GM12878 (cell line): ENCODE measurements around the gene NUDT1. TPM values are rescaled to one million over a fixed set of nuclear protein-coding genes. Genes with fewer than 3 reads are reported as not detected.

ENCODE experiments used
- ATAC-seq: fragments of 200-7000 bp; cut with Tn5 transposase; 3 replicates; pipeline ENCODE4 v1.9.1; 2020; ENCODE audit warnings: mild to moderate bottlenecking, moderate library complexity
- BruUV-seq: library from RNA; stranded (reverse); fragments of 400-500 nt; replicated peaks from 2 replicates; lab custom pipeline; 2021; lab: Mats Ljungman, UMichigan
- CTCF ChIA-PET: fragments of 300-600 bp; sonication (Branson Sonifier 250); formaldehyde crosslinking; extraction: SDS; loops from one replicate; lab custom pipeline; 2021; ENCODE audit warnings: inconsistent platforms; lab: Yijun Ruan, JAX
- POLR2A ChIA-PET: fragments of 350-600 bp; formaldehyde crosslinking; extraction: SDS; loops from one replicate; lab custom pipeline; 2021; ENCODE audit warnings: inconsistent platforms; lab: Charles Lee
- RAD21 ChIA-PET: fragments of 300-600 bp; sonication (Branson Sonifier 250); formaldehyde crosslinking; loops from one replicate; lab custom pipeline; 2023; ENCODE audit warnings: antibody characterized with exemption; ENCODE audit not compliant: unreplicated experiment; lab: Charles Lee
- SMC1A ChIA-PET: fragments of 300-600 bp; sonication (Branson Sonifier 250); formaldehyde crosslinking; loops from one replicate; lab custom pipeline; 2023; ENCODE audit not compliant: unreplicated experiment, uncharacterized antibody; lab: Charles Lee
- DNase-seq: peaks from one replicate; pipeline ENCODE4 v3.0.0-alpha.2; 2011; ENCODE audit warnings: low read depth, low spot score
- FAIRE-seq: peaks from 3 replicates; lab custom pipeline; 2011; peaks lifted over from hg19 to GRCh38; lab: Jason Lieb, UNC
- H2AFZ ChIP-seq: 2 replicates; pipeline ENCODE4 v1.6.0; 2011; ENCODE audit warnings: low read depth, low read length, control low read depth; ENCODE audit not compliant: control insufficient read depth
- H3K27ac ChIP-seq: 2 replicates; pipeline ENCODE4 v1.5.1; 2011; ENCODE audit warnings: control low read depth; ENCODE audit not compliant: control insufficient read depth, insufficient read depth
- H3K27me3 ChIP-seq, 2 experiments: replicated peaks in 1 of 2; 2 replicates each; pipeline versions ENCODE4 v1.6.0 to v1.6.1; 2011; ENCODE audit warnings: low read length in 1 of 2; ENCODE audit not compliant: control insufficient read depth in 2 of 2, insufficient read depth in 2 of 2
- H3K36me3 ChIP-seq, 2 experiments: 2 replicates each; pipeline ENCODE4 v1.5.1; 2011; ENCODE audit warnings: low read length in 1 of 2; ENCODE audit not compliant: control insufficient read depth in 2 of 2, insufficient read depth in 2 of 2
- H3K4me1 ChIP-seq: 2 replicates; pipeline ENCODE4 v1.6.1; 2011; ENCODE audit warnings: mild to moderate bottlenecking, low read length, moderate library complexity, mixed read lengths; ENCODE audit not compliant: control insufficient read depth, insufficient read depth
- H3K4me2 ChIP-seq: 2 replicates; pipeline ENCODE4 v1.6.0; 2011; ENCODE audit warnings: control low read depth; ENCODE audit not compliant: control insufficient read depth, insufficient read depth
- H3K4me3 ChIP-seq: fragments of 200-600 bp; sonication (generic); 2 replicates; pipeline ENCODE4 v1.5.1; 2016
- H3K79me2 ChIP-seq: 2 replicates; pipeline ENCODE4 v1.6.0; 2011; ENCODE audit warnings: low read length; ENCODE audit not compliant: control insufficient read depth, insufficient read depth
- H3K9ac ChIP-seq: 2 replicates; pipeline ENCODE4 v1.8.0; 2011; ENCODE audit warnings: low read length, control low read depth, mixed read lengths; ENCODE audit not compliant: control insufficient read depth, insufficient read depth
- H3K9me3 ChIP-seq: replicated peaks from 3 replicates; pipeline ENCODE4 v1.5.1; 2011; ENCODE audit warnings: mild to moderate bottlenecking, low read length; ENCODE audit not compliant: control insufficient read depth, insufficient read depth
- H4K20me1 ChIP-seq: 2 replicates; pipeline ENCODE4 v1.6.0; 2011; ENCODE audit not compliant: control insufficient read depth, insufficient read depth
- ASH2L ChIP-seq: fragments of 300-600, 200-600 bp; sonication (generic); IDR thresholded peaks from 2 replicates; pipeline ENCODE4 v1.6.1; 2017; ENCODE audit warnings: low read depth, mild to moderate bottlenecking, borderline replicate concordance
- CREB1 ChIP-seq: IDR thresholded peaks from 2 replicates; pipeline ENCODE4 v1.6.1; 2012; ENCODE audit warnings: low read depth, mild to moderate bottlenecking, inconsistent platforms
- EZH2 ChIP-seq: IDR thresholded peaks from 2 replicates; pipeline ENCODE4 v1.6.1; 2012; ENCODE audit warnings: low read depth, mild to moderate bottlenecking, control low read depth, inconsistent platforms, low read length, borderline replicate concordance; ENCODE audit not compliant: control insufficient read depth
- MYC ChIP-seq: IDR thresholded peaks from 2 replicates; pipeline ENCODE4 v1.6.1; 2011; ENCODE audit warnings: mild to moderate bottlenecking, low read length, moderate library complexity, inconsistent platforms; ENCODE audit not compliant: insufficient read depth, insufficient replicate concordance, insufficient read length, severe bottlenecking
- NRF1 ChIP-seq: conservative IDR thresholded peaks from 2 replicates; pipeline ENCODE4 v1.6.1; 2011; ENCODE audit warnings: mild to moderate bottlenecking, low read depth, low read length, improper control_type of control experiment
- PBX3 ChIP-seq: IDR thresholded peaks from 2 replicates; pipeline ENCODE4 v1.6.1; 2011; ENCODE audit warnings: mild to moderate bottlenecking, low read depth, low read length, moderate library complexity; ENCODE audit not compliant: insufficient replicate concordance
- RAD51 ChIP-seq: fragments of 450-650 bp; IDR thresholded peaks from 2 replicates; pipeline ENCODE4 v1.6.1; 2016; ENCODE audit warnings: moderate library complexity, mild to moderate bottlenecking, inconsistent platforms
- SPI1 ChIP-seq: IDR thresholded peaks from 2 replicates; pipeline ENCODE4 v1.6.1; 2011; ENCODE audit warnings: low read depth, mild to moderate bottlenecking, low read length, moderate library complexity, borderline replicate concordance; ENCODE audit not compliant: insufficient read depth
- STAT1 ChIP-seq: fragments of 450-650 bp; conservative IDR thresholded peaks from 2 replicates; pipeline ENCODE4 v1.6.1; 2014; ENCODE audit warnings: antibody characterized with exemption, mild to moderate bottlenecking
- SUZ12 ChIP-seq: fragments of 200-600 bp; sonication (generic); IDR thresholded peaks from one replicate; pipeline ENCODE4 v1.6.1; 2018; ENCODE audit warnings: antibody characterized with exemption, mild to moderate bottlenecking; ENCODE audit not compliant: unreplicated experiment
- TARDBP ChIP-seq: IDR thresholded peaks from 2 replicates; pipeline ENCODE4 v1.6.1; 2016; ENCODE audit warnings: borderline replicate concordance
- ZBED1 ChIP-seq: IDR thresholded peaks from 2 replicates; pipeline ENCODE4 v1.6.1; 2016; ENCODE audit warnings: borderline replicate concordance
- ZNF217 ChIP-seq: fragments of 450-650 bp; IDR thresholded peaks from 2 replicates; pipeline ENCODE4 v1.6.1; 2017; ENCODE audit warnings: antibody characterized with exemption, mild to moderate bottlenecking
- WGBS: methylation state at CpG from one replicate; pipeline ENCODE4 v1.1.6; 2016; ENCODE audit warnings: low lambda C conversion rate; ENCODE audit not compliant: insufficient replicate concordance, insufficient coverage; ENCODE audit errors: missing lambda C conversion rate; 5-methylcytosine and 5-hydroxymethylcytosine counted together
- in situ Hi-C: fragments of 300-500 bp; cut with MboI; formaldehyde crosslinking; loops from 9 replicates; pipeline ENCODE4 v1.14.3; 2018; ENCODE audit warnings: mixed read lengths
- intact Hi-C: fragments of 100-400 bp; cut with micrococcal nuclease; formaldehyde crosslinking; loops from one replicate; pipeline ENCODE4 v1.14.2; 2022; ENCODE audit not compliant: unreplicated experiment
- polyA plus RNA-seq, 11 experiments: library from polyadenylated mRNA; depleted of rRNA in 4 of 11; unstranded in 6 of 11; stranded (reverse) in 5 of 11; fragments of >200 nt; fragmentation: Nextera tagmentation in 4 of 11; fragmentation: Illumina TruSeq in 1 of 11; extraction: Ambion mirVana in 4 of 11; extraction: Trizol in 1 of 11; gene quantifications; 1 replicate in 1 of 11; 2 replicates in 10 of 11; pipeline versions ENCODE4 v1.2.1 to v1.2.3, GENCODE V29; 2011 to 2016; ENCODE audit warnings: inconsistent platforms in 2 of 11, missing spikeins in 2 of 11, low read depth in 1 of 11
- total RNA-seq, 4 experiments: library from RNA; depleted of rRNA in 3 of 4; stranded (reverse); fragments of >200 nt in 3 of 4; fragmentation: Illumina TruSeq in 1 of 4; extraction: Trizol in 1 of 4; gene quantifications; 2 replicates each; pipeline versions ENCODE4 v1.2.1 to v1.2.3, GENCODE V29; 2013 to 2021

The NUDT1 gene
- total and polyA plus RNA-seq, 10 of the 15 experiments (the other 5 are each of a cell fraction or from before 2014, with no cell fraction given): 7.7 to 122 (median 59.2) TPM

GRCh38 chr7:2273866-2274265, 31.8 kb downstream of the NUDT1 start:
- in situ Hi-C loops: no loop called here
- H3K4me3 ChIP-seq: no peak overlapping the region
- no TSS peak for BruUV-seq
- H3K36me3 ChIP-seq: peaks cover 7 to 41% of the 10 kb centered on the region in 2 experiments; a peak in 3 of 4 replicates
- no peak for FAIRE-seq
- ChIA-PET CTCF (no interaction called here), POLR2A (interaction anchor here (0.5 kb wide), 1 partner anchor 33 kb away, joined by 7 read pairs; no protein-coding TSS in a partner anchor), RAD21 (no interaction called here), SMC1A (no interaction called here)
- H4K20me1 ChIP-seq: no peaks in the 10 kb centered on the region
- TF ChIP-seq CREB1 (no peak), TARDBP (no peak), PBX3 (no peak), RAD51 (no peak), MYC (no peak), EZH2 (no peak), SUZ12 (no peak), ASH2L (no peak), STAT1 (no peak), ZNF217 (no peak), NRF1 (no peak), SPI1 (no peak), ZBED1 (no peak)
- intact Hi-C loops: no loop called here
- no peaks in the 10 kb centered on the region for H3K9me3 ChIP-seq
- H2AFZ ChIP-seq: no peak overlapping the region
- no peak for DNase-seq
- no peaks in the 10 kb centered on the region for H3K4me1 ChIP-seq
- 97% methylated on average over 18 of the region's 20 CpGs for WGBS
- H3K27me3 ChIP-seq: no peaks in the 10 kb centered on the region
- H3K79me2 ChIP-seq: no peaks in the 10 kb centered on the region
- H3K4me2 ChIP-seq: no peak overlapping the region
- no peak overlapping the region for H3K27ac ChIP-seq
- no peak overlapping the region for H3K9ac ChIP-seq
- ATAC-seq: no peak
